Measurements from ENCODE around the gene WDR87. TPM values are rescaled to one million over a fixed set of nuclear protein-coding genes. Genes with fewer than 3 reads are reported as not detected.

The WDR87 gene
- total RNA-seq, 6 donors from 2014 or later, result not detected

GRCh38 chr19:37903096-37903495, 3.3 kb downstream of the WDR87 start:
- 83 to 92% methylated on average over 2 of the region's 2 CpGs for WGBS, 2 donors
- ATAC-seq (ENCODE audit: low FRiP score in 2 of 2), result no peak
- Histone ChIP-seq H3K27ac (no peak overlapping the region), H3K4me1 (peaks cover 5 to 15% (median 7%) of the 10 kb centered on the region in 4 donors), H3K4me3 (no peak overlapping the region), H3K36me3 (no peaks in the 10 kb centered on the region), H3K9me3 (no peaks in the 10 kb centered on the region), H3K27me3 (no peaks in the 10 kb centered on the region)
- no peak for DNase-seq
- no peak for TF ChIP-seq POLR2AphosphoS5 (IDR thresholded peaks at IDR 0.05)
- no peak for TF ChIP-seq EP300 (IDR thresholded peaks at IDR 0.05)
- no peak for TF ChIP-seq POLR2A (IDR thresholded peaks at IDR 0.05)
- TF ChIP-seq CTCF (IDR thresholded peaks at IDR 0.05), result no peak

GRCh38 chr19:37902668-37903067, 3.7 kb downstream of the WDR87 start:
- WGBS, 2 donors, result 0% methylated on average over 4 of the region's 4 CpGs
- no peak overlapping the region for H3K27ac ChIP-seq
- no peak overlapping the region for H3K4me3 ChIP-seq
- ATAC-seq (ENCODE audit: low FRiP score in 2 of 2), result peak; percentile 39 to 49
- no peaks in the 10 kb centered on the region for H3K36me3 ChIP-seq
- H3K4me1 ChIP-seq, result peaks cover under 1 to 11% (median 3%) of the 10 kb centered on the region in 4 donors
- DNase-seq, result peak; percentile 37 to 86
- no peaks in the 10 kb centered on the region for H3K27me3 ChIP-seq
- no peak for TF ChIP-seq POLR2AphosphoS5 (IDR thresholded peaks at IDR 0.05)
- TF ChIP-seq EP300 (IDR thresholded peaks at IDR 0.05), result no peak
- peak; percentile 55 to 80 (median 74) for TF ChIP-seq CTCF (IDR thresholded peaks at IDR 0.05)
- no peak for TF ChIP-seq POLR2A (IDR thresholded peaks at IDR 0.05)
- H3K9me3 ChIP-seq, result no peaks in the 10 kb centered on the region

- no peak overlapping the region for H3K4me3 ChIP-seq
- no peaks in the 10 kb centered on the region for H3K4me1 ChIP-seq
- 66 to 76% methylated on average over 2 of the region's 2 CpGs for WGBS, 2 donors
- H3K9me3 ChIP-seq, result no peaks in the 10 kb centered on the region
- no peaks in the 10 kb centered on the region for H3K27me3 ChIP-seq
- H3K27ac ChIP-seq, result no peak overlapping the region
- no peak for ATAC-seq (ENCODE audit: low FRiP score in 2 of 2)
- TF ChIP-seq POLR2A (IDR thresholded peaks at IDR 0.05) (no peak), EP300 (IDR thresholded peaks at IDR 0.05) (no peak), POLR2AphosphoS5 (IDR thresholded peaks at IDR 0.05) (no peak)
- no peak for DNase-seq
- H3K36me3 ChIP-seq, result no peaks in the 10 kb centered on the region
Observed at GRCh38 chr19:37899966-37900365, 6.4 kb downstream of the WDR87 start.

- H3K27ac ChIP-seq, result no peak overlapping the region
- ATAC-seq (ENCODE audit: low FRiP score in 2 of 2) (no peak), DNase-seq (no peak)
- no peaks in the 10 kb centered on the region for H3K9me3 ChIP-seq
- H3K27me3 ChIP-seq, result no peaks in the 10 kb centered on the region
- WGBS, 2 donors, result 88 to 91% methylated on average over 1 of the region's 1 CpG
- H3K36me3 ChIP-seq, result no peaks in the 10 kb centered on the region
- H3K4me3 ChIP-seq, result no peak overlapping the region
- TF ChIP-seq CTCF (IDR thresholded peaks at IDR 0.05) (no peak), POLR2A (IDR thresholded peaks at IDR 0.05) (no peak), POLR2AphosphoS5 (IDR thresholded peaks at IDR 0.05) (no peak), EP300 (IDR thresholded peaks at IDR 0.05) (no peak)
- no peaks in the 10 kb centered on the region for H3K4me1 ChIP-seq
Observed at GRCh38 chr19:37899453-37899852, 6.9 kb downstream of the WDR87 start.

- TF ChIP-seq POLR2A (IDR thresholded peaks at IDR 0.05) (no peak), POLR2AphosphoS5 (IDR thresholded peaks at IDR 0.05) (no peak), CTCF (IDR thresholded peaks at IDR 0.05) (no peak), EP300 (IDR thresholded peaks at IDR 0.05) (no peak)
- Histone ChIP-seq H3K27ac (no peak overlapping the region), H3K4me1 (no peaks in the 10 kb centered on the region), H3K36me3 (no peaks in the 10 kb centered on the region), H3K4me3 (no peak overlapping the region), H3K9me3 (no peaks in the 10 kb centered on the region), H3K27me3 (no peaks in the 10 kb centered on the region)
- WGBS, 2 donors, result 80 to 83% methylated on average over 8 of the region's 8 CpGs
- ATAC-seq (ENCODE audit: low FRiP score in 2 of 2), result no peak
- no peak for DNase-seq
Observed at GRCh38 chr19:37896180-37896579, 10.2 kb downstream of the WDR87 start.

Data from upper lobe of left lung (tissue), 6 donors.